WTC11 (cell line): ENCODE results near the gene TBL1XR1. TPM values are rescaled to one million over a fixed set of nuclear protein-coding genes. Genes with fewer than 3 reads are reported as not detected.

ENCODE experiments used
- ATAC-seq: fragments of 200-7000 bp; cut with Tn5 transposase; 2 replicates; pipeline ENCODE4 v1.10.0; 2021; ENCODE audit warnings: mild to moderate bottlenecking, moderate library complexity
- CTCF ChIA-PET: fragments of 300-600 bp; sonication (Branson Sonifier 250); formaldehyde crosslinking; loops from one replicate; lab custom pipeline; 2021; ENCODE audit warnings: antibody characterized with exemption; lab: Charles Lee
- POLR2A ChIA-PET: fragments of 350-600 bp; sonication (Branson Sonifier 250); formaldehyde crosslinking; loops from one replicate; lab custom pipeline; 2021; ENCODE audit warnings: antibody characterized with exemption; lab: Charles Lee
- DNase-seq: peaks from one replicate; pipeline ENCODE4 v3.0.0; 2021; ENCODE audit warnings: low spot score
- H3K27ac Mint-ChIP-seq: 2 replicates; pipeline ENCODE4 v1.8.0; 2021; ENCODE audit warnings: mixed read lengths
- H3K27me3 Mint-ChIP-seq: 2 replicates; pipeline ENCODE4 v1.8.0; 2021; ENCODE audit warnings: low read depth, mild to moderate bottlenecking, moderate library complexity, mixed read lengths
- H3K36me3 Mint-ChIP-seq: 2 replicates; pipeline ENCODE4 v1.8.0; 2021; ENCODE audit warnings: mixed read lengths
- H3K4me1 Mint-ChIP-seq: 2 replicates; pipeline ENCODE4 v1.8.0; 2022; ENCODE audit warnings: mixed read lengths
- H3K4me3 Mint-ChIP-seq: 2 replicates; pipeline ENCODE4 v1.8.0; 2021; ENCODE audit warnings: mild to moderate bottlenecking, moderate library complexity, mixed read lengths
- H3K9me3 Mint-ChIP-seq: 2 replicates; pipeline ENCODE4 v1.8.0; 2021; ENCODE audit warnings: mixed read lengths
- CBFB ChIP-seq: sonication (generic); formaldehyde crosslinking; IDR thresholded peaks from 2 replicates; pipeline ENCODE4 v1.8.1; 2022; ENCODE audit warnings: mild to moderate bottlenecking, low read depth, missing genetic modification reagents
- CREB1 ChIP-seq: sonication (generic); formaldehyde crosslinking; IDR thresholded peaks from 2 replicates; pipeline ENCODE4 v1.8.0; 2023; ENCODE audit warnings: mild to moderate bottlenecking, missing genetic modification reagents
- E2F1 ChIP-seq: sonication (generic); formaldehyde crosslinking; IDR thresholded peaks from 2 replicates; pipeline ENCODE4 v1.8.0; 2022; ENCODE audit warnings: mild to moderate bottlenecking, missing genetic modification reagents
- ETV6 ChIP-seq: sonication (generic); formaldehyde crosslinking; IDR thresholded peaks from 2 replicates; pipeline ENCODE4 v1.8.1; 2022; ENCODE audit warnings: mild to moderate bottlenecking, missing genetic modification reagents
- FOXJ3 ChIP-seq: sonication (generic); formaldehyde crosslinking; IDR thresholded peaks from 2 replicates; pipeline ENCODE4 v1.9.0; 2021; ENCODE audit warnings: missing genetic modification reagents, mild to moderate bottlenecking, borderline replicate concordance
- GABPB1 ChIP-seq: sonication (generic); formaldehyde crosslinking; IDR thresholded peaks from 2 replicates; pipeline ENCODE4 v1.8.1; 2023; ENCODE audit warnings: mild to moderate bottlenecking, missing genetic modification reagents
- MYBL2 ChIP-seq: sonication (generic); formaldehyde crosslinking; IDR thresholded peaks from 2 replicates; pipeline ENCODE4 v1.8.1; 2023; ENCODE audit warnings: mild to moderate bottlenecking, moderate library complexity, missing genetic modification reagents
- NFYB ChIP-seq: sonication (generic); formaldehyde crosslinking; conservative IDR thresholded peaks from 2 replicates; pipeline ENCODE4 v1.8.0; 2022; ENCODE audit warnings: low read depth, missing genetic modification reagents
- NR1H2 ChIP-seq: sonication (generic); formaldehyde crosslinking; IDR thresholded peaks from 2 replicates; pipeline ENCODE4 v1.9.0; 2021; ENCODE audit warnings: mild to moderate bottlenecking, moderate library complexity, missing genetic modification reagents
- NR3C1 ChIP-seq: sonication (generic); formaldehyde crosslinking; conservative IDR thresholded peaks from 2 replicates; pipeline ENCODE4 v1.8.1; 2023; ENCODE audit warnings: low read depth, mild to moderate bottlenecking, missing genetic modification reagents
- PRRX2 ChIP-seq: fragments of 250-450 bp; sonication (Bioruptor Pico); IDR thresholded peaks from 2 replicates; pipeline ENCODE4 v1.8.0; 2021; ENCODE audit warnings: mild to moderate bottlenecking
- TEAD1 ChIP-seq: sonication (generic); formaldehyde crosslinking; IDR thresholded peaks from 2 replicates; pipeline ENCODE4 v1.8.0; 2022; ENCODE audit warnings: mild to moderate bottlenecking, missing genetic modification reagents
- USF2 ChIP-seq: sonication (generic); formaldehyde crosslinking; IDR thresholded peaks from 2 replicates; pipeline ENCODE4 v1.8.1; 2023; ENCODE audit warnings: mild to moderate bottlenecking, missing genetic modification reagents, moderate library complexity
- ZBTB43 ChIP-seq: sonication (generic); formaldehyde crosslinking; IDR thresholded peaks from 2 replicates; pipeline ENCODE4 v1.8.1; 2023; ENCODE audit warnings: mild to moderate bottlenecking, missing genetic modification reagents
- ZNF416 ChIP-seq: fragments of 250-450 bp; sonication (Bioruptor Pico); IDR thresholded peaks from 2 replicates; pipeline ENCODE4 v1.9.0; 2021; ENCODE audit warnings: mild to moderate bottlenecking, inconsistent platforms
- ZNF532 ChIP-seq: fragments of 250-450 bp; sonication (Bioruptor Pico); IDR thresholded peaks from 2 replicates; pipeline ENCODE4 v1.9.0; 2021; ENCODE audit warnings: mild to moderate bottlenecking, borderline replicate concordance
- total RNA-seq: library from RNA; stranded (reverse); gene quantifications from 3 replicates; pipeline ENCODE4 v1.2.3, GENCODE V29; 2021
- TF ChIP-seq, protein P1 (sequence below): fragments of 250-450 bp; sonication (Bioruptor Pico); IDR thresholded peaks from 2 replicates; pipeline ENCODE4 v1.9.0; 2021; ENCODE audit warnings: mild to moderate bottlenecking

The TBL1XR1 gene
- total RNA-seq, 1 experiment from 2014 or later: 148 TPM

DNA sequence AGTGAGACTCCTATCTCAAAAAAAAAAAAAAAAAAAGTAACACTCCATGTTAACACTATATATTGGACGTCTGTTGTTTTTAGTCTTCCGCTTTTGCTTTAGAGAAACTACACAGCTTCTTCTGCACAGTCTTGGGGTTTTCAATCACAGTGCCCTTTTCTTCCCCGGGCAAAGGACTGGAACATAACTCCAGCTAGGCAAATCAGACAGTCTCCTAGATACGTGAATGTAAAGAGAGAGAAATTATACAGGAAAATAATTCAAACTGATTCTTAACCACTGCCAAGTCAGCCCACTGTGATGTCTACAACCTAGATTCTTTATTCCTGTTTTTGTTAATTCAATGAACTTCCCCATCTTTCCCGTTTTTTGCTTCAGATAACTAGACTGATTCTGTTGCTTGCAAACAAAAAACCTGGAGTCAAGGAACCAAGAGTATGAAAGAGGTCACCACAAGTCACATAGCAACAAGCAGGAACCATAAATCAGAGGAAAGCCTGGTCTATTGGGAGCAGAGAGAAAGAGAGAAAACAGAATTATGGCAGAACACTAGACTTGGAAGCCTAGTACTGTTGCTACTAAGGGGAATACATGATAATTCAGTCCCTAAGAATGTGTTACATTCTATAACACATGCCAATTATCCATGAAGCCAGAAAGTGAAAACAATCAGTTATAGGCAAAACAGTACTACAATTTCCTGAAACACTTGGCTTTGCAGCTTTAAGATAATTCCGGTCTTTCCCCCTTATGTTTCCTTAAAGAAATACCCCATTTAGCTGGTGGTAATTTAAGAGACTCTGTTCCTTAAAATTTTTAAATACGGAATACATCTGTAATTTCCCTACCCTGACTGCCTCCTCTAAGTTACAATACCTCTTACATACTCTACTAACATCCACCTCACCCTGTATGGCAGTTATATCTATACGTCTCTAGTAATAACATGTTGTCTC lies 63.1 kb downstream of the TBL1XR1 start (continued):
- TF ChIP-seq NFYB (CRISPR knock-in tag): no peak
- no peak for TF ChIP-seq E2F1 (CRISPR knock-in tag)
- TF ChIP-seq TEAD1 (CRISPR knock-in tag): no peak
- no peak for TF ChIP-seq ZNF532 (CRISPR knock-in tag)
- no peak for TF ChIP-seq MYBL2 (CRISPR knock-in tag)
- TF ChIP-seq CREB1: no peak
- TF ChIP-seq ZNF416 (CRISPR knock-in tag): no peak
- TF ChIP-seq PRRX2 (CRISPR knock-in tag): no peak

DNA sequence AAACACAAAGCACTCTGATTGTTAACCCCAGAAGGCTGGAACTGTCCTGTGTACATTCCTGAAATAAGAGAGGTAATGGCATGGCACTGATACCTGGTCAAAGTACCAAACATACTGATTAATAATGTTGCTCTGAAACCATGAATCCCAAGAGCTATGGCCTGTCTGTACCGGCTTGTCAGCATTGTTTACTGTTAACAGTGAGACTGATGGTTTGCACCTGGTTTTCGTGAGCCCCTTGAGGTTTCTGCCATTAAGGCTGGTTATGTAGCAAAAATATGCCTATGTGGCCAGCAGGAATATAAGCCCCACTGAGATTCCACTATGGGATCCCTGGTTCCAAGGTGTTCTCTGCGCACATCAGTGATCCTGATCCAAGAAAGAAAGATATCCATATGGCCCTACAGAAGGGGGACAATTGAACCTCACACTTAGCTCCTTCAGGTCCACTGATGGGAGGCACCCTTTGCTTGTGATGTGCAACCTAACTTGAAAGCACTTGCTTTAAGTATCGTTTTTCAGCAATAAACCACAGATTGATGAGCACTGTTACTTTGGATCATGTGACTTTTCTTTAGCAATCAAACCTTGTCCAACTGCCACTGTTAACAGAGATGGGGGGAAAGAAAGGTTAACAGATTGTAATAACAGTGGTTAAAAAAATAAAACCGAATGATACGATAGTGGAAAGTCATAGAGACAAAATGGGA lies 65.2 kb downstream of the TBL1XR1 start:
- no peaks in the 10 kb centered on the region for H3K27me3 Mint-ChIP-seq
- no peak overlapping the region for H3K4me3 Mint-ChIP-seq
- CTCF ChIA-PET: no interaction called here
- DNase-seq (no peak), ATAC-seq (no peak)
- peak overlapping the region; percentile 3 for H3K27ac Mint-ChIP-seq
- H3K36me3 Mint-ChIP-seq: peaks cover 9% of the 10 kb centered on the region
- POLR2A ChIA-PET: no interaction called here
- no peak for TF ChIP-seq USF2
- TF ChIP-seq GABPB1 (CRISPR knock-in tag): no peak
- TF ChIP-seq NR3C1 (CRISPR knock-in tag): no peak
- no peak for TF ChIP-seq NR1H2 (CRISPR knock-in tag)
- TF ChIP-seq ZBTB43 (CRISPR knock-in tag): no peak
- TF ChIP-seq, protein P1, sequence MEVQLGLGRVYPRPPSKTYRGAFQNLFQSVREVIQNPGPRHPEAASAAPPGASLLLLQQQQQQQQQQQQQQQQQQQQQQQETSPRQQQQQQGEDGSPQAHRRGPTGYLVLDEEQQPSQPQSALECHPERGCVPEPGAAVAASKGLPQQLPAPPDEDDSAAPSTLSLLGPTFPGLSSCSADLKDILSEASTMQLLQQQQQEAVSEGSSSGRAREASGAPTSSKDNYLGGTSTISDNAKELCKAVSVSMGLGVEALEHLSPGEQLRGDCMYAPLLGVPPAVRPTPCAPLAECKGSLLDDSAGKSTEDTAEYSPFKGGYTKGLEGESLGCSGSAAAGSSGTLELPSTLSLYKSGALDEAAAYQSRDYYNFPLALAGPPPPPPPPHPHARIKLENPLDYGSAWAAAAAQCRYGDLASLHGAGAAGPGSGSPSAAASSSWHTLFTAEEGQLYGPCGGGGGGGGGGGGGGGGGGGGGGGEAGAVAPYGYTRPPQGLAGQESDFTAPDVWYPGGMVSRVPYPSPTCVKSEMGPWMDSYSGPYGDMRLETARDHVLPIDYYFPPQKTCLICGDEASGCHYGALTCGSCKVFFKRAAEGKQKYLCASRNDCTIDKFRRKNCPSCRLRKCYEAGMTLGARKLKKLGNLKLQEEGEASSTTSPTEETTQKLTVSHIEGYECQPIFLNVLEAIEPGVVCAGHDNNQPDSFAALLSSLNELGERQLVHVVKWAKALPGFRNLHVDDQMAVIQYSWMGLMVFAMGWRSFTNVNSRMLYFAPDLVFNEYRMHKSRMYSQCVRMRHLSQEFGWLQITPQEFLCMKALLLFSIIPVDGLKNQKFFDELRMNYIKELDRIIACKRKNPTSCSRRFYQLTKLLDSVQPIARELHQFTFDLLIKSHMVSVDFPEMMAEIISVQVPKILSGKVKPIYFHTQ (CRISPR knock-in tag): no peak
- no peak for TF ChIP-seq CBFB
- no peak for TF ChIP-seq ETV6
- TF ChIP-seq FOXJ3 (CRISPR knock-in tag): no peak
- H3K9me3 Mint-ChIP-seq: peaks cover 3% of the 10 kb centered on the region; the same call in 1 of the 2 replicates
- peaks cover 61% of the 10 kb centered on the region for H3K4me1 Mint-ChIP-seq
